Measurements from ENCODE around the gene BAZ1B.

Gene BAZ1B

DNA sequence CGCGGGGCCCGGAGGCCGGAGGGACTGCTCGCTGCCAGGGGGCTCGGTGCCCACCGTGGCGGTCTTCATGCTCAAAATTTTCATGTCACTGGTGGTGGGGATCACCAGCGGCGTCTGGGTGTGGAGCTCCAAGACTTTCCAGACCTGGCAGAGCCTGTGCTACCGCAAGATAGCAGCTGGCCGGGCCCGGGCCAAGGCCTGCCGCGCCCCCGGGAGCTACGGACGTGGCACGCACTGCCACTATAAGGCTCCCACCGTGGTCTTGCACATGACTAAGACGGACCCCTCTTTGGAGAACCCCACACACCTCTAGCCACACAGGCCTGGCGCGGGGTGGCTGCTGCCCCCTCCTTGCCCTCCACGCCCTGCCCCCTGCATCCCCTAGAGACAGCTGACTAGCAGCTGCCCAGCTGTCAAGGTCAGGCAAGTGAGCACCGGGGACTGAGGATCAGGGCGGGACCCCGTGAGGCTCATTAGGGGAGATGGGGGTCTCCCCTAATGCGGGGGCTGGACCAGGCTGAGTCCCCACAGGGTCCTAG lies 86.6 kb downstream of the BAZ1B start:
- Histone ChIP-seq H3F3A (ENCODE audit: low read depth) (no peaks in the 10 kb centered on the region), H3K4me2 (ENCODE audit: low read depth, low read length, poor library complexity, severe bottlenecking) (no peak overlapping the region), H3K36me3 (ENCODE audit: insufficient read depth, low read length) (peaks cover 20% of the 10 kb centered on the region; the same call in 1 of the 2 replicates), H3K9ac (ENCODE audit: low read depth, low read length, poor library complexity, severe bottlenecking) (no peak overlapping the region), H2AFZ (ENCODE audit: low read length) (no peak overlapping the region), H4K20me1 (ENCODE audit: insufficient read depth, low read length, poor library complexity, severe bottlenecking) (no peaks in the 10 kb centered on the region), H3K79me2 (ENCODE audit: insufficient read depth, low read length) (no peaks in the 10 kb centered on the region), H3K4me3 (ENCODE audit: low read length, poor library complexity, severe bottlenecking) (no peak overlapping the region), H3K9me3 (ENCODE audit: insufficient read depth, low read depth, low read length) (no peaks in the 10 kb centered on the region), H3K4me1 (ENCODE audit: insufficient read depth, low read length, poor library complexity, severe bottlenecking) (no peaks in the 10 kb centered on the region), H3K9me2 (replicated peaks; ENCODE audit: low read depth, low read length) (no peaks in the 10 kb centered on the region), H3K27me3 (ENCODE audit: insufficient read depth, low read length, poor library complexity, severe bottlenecking) (no peaks in the 10 kb centered on the region)
- TF ChIP-seq, protein P1, sequence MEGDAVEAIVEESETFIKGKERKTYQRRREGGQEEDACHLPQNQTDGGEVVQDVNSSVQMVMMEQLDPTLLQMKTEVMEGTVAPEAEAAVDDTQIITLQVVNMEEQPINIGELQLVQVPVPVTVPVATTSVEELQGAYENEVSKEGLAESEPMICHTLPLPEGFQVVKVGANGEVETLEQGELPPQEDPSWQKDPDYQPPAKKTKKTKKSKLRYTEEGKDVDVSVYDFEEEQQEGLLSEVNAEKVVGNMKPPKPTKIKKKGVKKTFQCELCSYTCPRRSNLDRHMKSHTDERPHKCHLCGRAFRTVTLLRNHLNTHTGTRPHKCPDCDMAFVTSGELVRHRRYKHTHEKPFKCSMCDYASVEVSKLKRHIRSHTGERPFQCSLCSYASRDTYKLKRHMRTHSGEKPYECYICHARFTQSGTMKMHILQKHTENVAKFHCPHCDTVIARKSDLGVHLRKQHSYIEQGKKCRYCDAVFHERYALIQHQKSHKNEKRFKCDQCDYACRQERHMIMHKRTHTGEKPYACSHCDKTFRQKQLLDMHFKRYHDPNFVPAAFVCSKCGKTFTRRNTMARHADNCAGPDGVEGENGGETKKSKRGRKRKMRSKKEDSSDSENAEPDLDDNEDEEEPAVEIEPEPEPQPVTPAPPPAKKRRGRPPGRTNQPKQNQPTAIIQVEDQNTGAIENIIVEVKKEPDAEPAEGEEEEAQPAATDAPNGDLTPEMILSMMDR (conservative IDR thresholded peaks at IDR 0.05; ENCODE audit: low read length), result no peak
- TF ChIP-seq EZH2phosphoT487 (IDR thresholded peaks at IDR 0.05; ENCODE audit: borderline replicate concordance), result no peak

DNA sequence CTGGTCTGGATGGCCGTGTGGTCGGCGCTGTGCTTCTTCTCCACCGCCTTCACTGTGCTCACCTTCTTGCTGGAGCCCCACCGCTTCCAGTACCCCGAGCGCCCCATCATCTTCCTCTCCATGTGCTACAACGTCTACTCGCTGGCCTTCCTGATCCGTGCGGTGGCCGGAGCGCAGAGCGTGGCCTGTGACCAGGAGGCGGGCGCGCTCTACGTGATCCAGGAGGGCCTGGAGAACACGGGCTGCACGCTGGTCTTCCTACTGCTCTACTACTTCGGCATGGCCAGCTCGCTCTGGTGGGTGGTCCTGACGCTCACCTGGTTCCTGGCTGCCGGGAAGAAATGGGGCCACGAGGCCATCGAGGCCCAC lies 87.4 kb downstream of the BAZ1B start:
- H3F3A ChIP-seq (ENCODE audit: low read depth), result no peaks in the 10 kb centered on the region
- no peak overlapping the region for H3K4me2 ChIP-seq (ENCODE audit: low read depth, low read length, poor library complexity, severe bottlenecking)
- H3K27me3 ChIP-seq (ENCODE audit: insufficient read depth, low read length, poor library complexity, severe bottlenecking), result no peaks in the 10 kb centered on the region
- H3K4me1 ChIP-seq (ENCODE audit: insufficient read depth, low read length, poor library complexity, severe bottlenecking), result no peaks in the 10 kb centered on the region
- H3K36me3 ChIP-seq (ENCODE audit: insufficient read depth, low read length), result peaks cover 12% of the 10 kb centered on the region; the same call in 1 of the 2 replicates
- H2AFZ ChIP-seq (ENCODE audit: low read length), result no peak overlapping the region
- no peak overlapping the region for H3K4me3 ChIP-seq (ENCODE audit: low read length, poor library complexity, severe bottlenecking)
- TF ChIP-seq, protein P1 (conservative IDR thresholded peaks at IDR 0.05; ENCODE audit: low read length), result no peak
- TF ChIP-seq EZH2phosphoT487 (IDR thresholded peaks at IDR 0.05; ENCODE audit: borderline replicate concordance), result no peak
- no peaks in the 10 kb centered on the region for H3K9me3 ChIP-seq (ENCODE audit: insufficient read depth, low read depth, low read length)
- no peaks in the 10 kb centered on the region for H4K20me1 ChIP-seq (ENCODE audit: insufficient read depth, low read length, poor library complexity, severe bottlenecking)
- no peaks in the 10 kb centered on the region for H3K79me2 ChIP-seq (ENCODE audit: insufficient read depth, low read length)
- no peaks in the 10 kb centered on the region for H3K9me2 ChIP-seq (replicated peaks; ENCODE audit: low read depth, low read length)
- no peak overlapping the region for H3K9ac ChIP-seq (ENCODE audit: low read depth, low read length, poor library complexity, severe bottlenecking)

DNA sequence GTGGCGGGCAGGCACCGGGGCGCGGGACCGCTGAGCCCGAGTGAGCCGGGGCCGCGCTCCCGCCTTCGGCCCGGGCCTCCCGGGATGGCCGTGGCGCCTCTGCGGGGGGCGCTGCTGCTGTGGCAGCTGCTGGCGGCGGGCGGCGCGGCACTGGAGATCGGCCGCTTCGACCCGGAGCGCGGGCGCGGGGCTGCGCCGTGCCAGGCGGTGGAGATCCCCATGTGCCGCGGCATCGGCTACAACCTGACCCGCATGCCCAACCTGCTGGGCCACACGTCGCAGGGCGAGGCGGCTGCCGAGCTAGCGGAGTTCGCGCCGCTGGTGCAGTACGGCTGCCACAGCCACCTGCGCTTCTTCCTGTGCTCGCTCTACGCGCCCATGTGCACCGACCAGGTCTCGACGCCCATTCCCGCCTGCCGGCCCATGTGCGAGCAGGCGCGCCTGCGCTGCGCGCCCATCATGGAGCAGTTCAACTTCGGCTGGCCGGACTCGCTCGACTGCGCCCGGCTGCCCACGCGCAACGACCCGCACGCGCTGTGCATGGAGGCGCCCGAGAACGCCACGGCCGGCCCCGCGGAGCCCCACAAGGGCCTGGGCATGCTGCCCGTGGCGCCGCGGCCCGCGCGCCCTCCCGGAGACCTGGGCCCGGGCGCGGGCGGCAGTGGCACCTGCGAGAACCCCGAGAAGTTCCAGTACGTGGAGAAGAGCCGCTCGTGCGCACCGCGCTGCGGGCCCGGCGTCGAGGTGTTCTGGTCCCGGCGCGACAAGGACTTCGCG lies 88.0 kb downstream of the BAZ1B start:
- no peaks in the 10 kb centered on the region for H3K79me2 ChIP-seq (ENCODE audit: insufficient read depth, low read length)
- peaks cover 7% of the 10 kb centered on the region; the same call in 1 of the 2 replicates for H3K36me3 ChIP-seq (ENCODE audit: insufficient read depth, low read length)
- no peaks in the 10 kb centered on the region for H4K20me1 ChIP-seq (ENCODE audit: insufficient read depth, low read length, poor library complexity, severe bottlenecking)
- no peak overlapping the region for H2AFZ ChIP-seq (ENCODE audit: low read length)
- H3K4me3 ChIP-seq (ENCODE audit: low read length, poor library complexity, severe bottlenecking), result no peak overlapping the region
- H3K9ac ChIP-seq (ENCODE audit: low read depth, low read length, poor library complexity, severe bottlenecking), result no peak overlapping the region
- no peaks in the 10 kb centered on the region for H3K9me2 ChIP-seq (replicated peaks; ENCODE audit: low read depth, low read length)
- H3K9me3 ChIP-seq (ENCODE audit: insufficient read depth, low read depth, low read length), result no peaks in the 10 kb centered on the region
- no peaks in the 10 kb centered on the region for H3K4me1 ChIP-seq (ENCODE audit: insufficient read depth, low read length, poor library complexity, severe bottlenecking)
- H3K27me3 ChIP-seq (ENCODE audit: insufficient read depth, low read length, poor library complexity, severe bottlenecking), result no peaks in the 10 kb centered on the region
- TF ChIP-seq EZH2phosphoT487 (IDR thresholded peaks at IDR 0.05; ENCODE audit: borderline replicate concordance), result no peak
- TF ChIP-seq, protein P1 (conservative IDR thresholded peaks at IDR 0.05; ENCODE audit: low read length), result no peak
- no peak overlapping the region for H3K4me2 ChIP-seq (ENCODE audit: low read depth, low read length, poor library complexity, severe bottlenecking)
- H3F3A ChIP-seq (ENCODE audit: low read depth), result no peaks in the 10 kb centered on the region
